H1 (cell line): Measurements from ENCODE around the gene L1TD1. TPM values are rescaled to one million over a fixed set of nuclear protein-coding genes. Genes with fewer than 3 reads are reported as not detected.

Source experiments
- RXRA ChIP-seq: IDR thresholded peaks from 2 replicates; pipeline ENCODE4 v1.6.1; 2011; ENCODE audit warnings: low read depth, mild to moderate bottlenecking, low read length, moderate library complexity; ENCODE audit not compliant: insufficient read depth
- polyA plus RNA-seq, 7 experiments: library from polyadenylated mRNA; depleted of rRNA in 3 of 7; stranded (reverse) in 5 of 7; unstranded in 2 of 7; fragments of >200 nt in 5 of 7; fragments of 200-250 nt in 2 of 7; gene quantifications; 1 replicate in 5 of 7; 2 replicates in 1 of 7; 4 replicates in 1 of 7; pipeline versions ENCODE4 v1.2.1 to v1.2.3, GENCODE V29; 2011 to 2013; ENCODE audit warnings: missing spikeins in 2 of 7, mixed read lengths in 2 of 7
- total RNA-seq: library from RNA; stranded (reverse); fragmentation: NEBNext Ultra II Directional; extraction: Animal tissue kit (Norgen Biotek cat#: 25700); gene quantifications from 2 replicates; pipeline ENCODE4 v1.2.1, GENCODE V29; 2021

Gene L1TD1
- total and polyA plus RNA-seq, 2 of the 8 experiments (the other 6 are each of a cell fraction or from before 2014, with no cell fraction given), result 35.3 to 441 TPM

DNA sequence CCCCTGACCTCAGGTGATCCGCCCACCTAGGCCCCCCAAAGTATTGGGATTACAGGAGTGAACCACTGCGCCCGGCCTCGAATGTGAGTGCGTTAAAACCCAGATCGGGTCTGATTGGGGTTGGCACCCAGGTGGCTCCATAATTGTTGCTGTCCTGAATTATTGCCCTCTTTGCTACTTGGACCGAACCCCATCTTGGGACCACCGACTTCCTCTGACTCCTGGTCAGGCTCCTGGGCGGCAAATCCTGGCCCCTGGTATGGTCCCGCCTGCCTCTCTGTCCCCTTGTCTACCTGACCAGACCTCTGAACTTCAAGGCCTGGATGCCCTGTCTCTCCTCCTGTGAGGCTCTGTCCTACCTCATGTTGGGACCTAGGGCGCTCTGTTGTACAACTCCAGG lies 32.8 kb downstream of the L1TD1 start (continued):
- TF ChIP-seq RXRA, result no peak
- TF ChIP-seq, all 59 proteins: peak for 0
